WTC11 (cell line): Measurements from ENCODE around the gene UCHL3. TPM values are rescaled to one million over a fixed set of nuclear protein-coding genes. Genes with fewer than 3 reads are reported as not detected.

Source experiments
- ATAC-seq: fragments of 200-7000 bp; cut with Tn5 transposase; 2 replicates; pipeline ENCODE4 v1.10.0; 2021; ENCODE audit warnings: mild to moderate bottlenecking, moderate library complexity
- CTCF ChIA-PET: fragments of 300-600 bp; sonication (Branson Sonifier 250); formaldehyde crosslinking; loops from one replicate; lab custom pipeline; 2021; ENCODE audit warnings: antibody characterized with exemption; lab: Charles Lee
- POLR2A ChIA-PET: fragments of 350-600 bp; sonication (Branson Sonifier 250); formaldehyde crosslinking; loops from one replicate; lab custom pipeline; 2021; ENCODE audit warnings: antibody characterized with exemption; lab: Charles Lee
- DNase-seq: peaks from one replicate; pipeline ENCODE4 v3.0.0; 2021; ENCODE audit warnings: low spot score
- H3K27ac Mint-ChIP-seq: 2 replicates; pipeline ENCODE4 v1.8.0; 2021; ENCODE audit warnings: mixed read lengths
- H3K27me3 Mint-ChIP-seq: 2 replicates; pipeline ENCODE4 v1.8.0; 2021; ENCODE audit warnings: low read depth, mild to moderate bottlenecking, moderate library complexity, mixed read lengths
- H3K36me3 Mint-ChIP-seq: 2 replicates; pipeline ENCODE4 v1.8.0; 2021; ENCODE audit warnings: mixed read lengths
- H3K4me1 Mint-ChIP-seq: 2 replicates; pipeline ENCODE4 v1.8.0; 2022; ENCODE audit warnings: mixed read lengths
- H3K4me3 Mint-ChIP-seq: 2 replicates; pipeline ENCODE4 v1.8.0; 2021; ENCODE audit warnings: mild to moderate bottlenecking, moderate library complexity, mixed read lengths
- H3K9me3 Mint-ChIP-seq: 2 replicates; pipeline ENCODE4 v1.8.0; 2021; ENCODE audit warnings: mixed read lengths
- ATF3 ChIP-seq: sonication (generic); formaldehyde crosslinking; conservative IDR thresholded peaks from 2 replicates; pipeline ENCODE4 v1.8.1; 2022; ENCODE audit warnings: mild to moderate bottlenecking, missing genetic modification reagents
- ATF6 ChIP-seq: sonication (generic); formaldehyde crosslinking; IDR thresholded peaks from 2 replicates; pipeline ENCODE4 v1.8.1; 2023; ENCODE audit warnings: mild to moderate bottlenecking, missing genetic modification reagents
- EMX1 ChIP-seq: fragments of 250-450 bp; sonication (Bioruptor Pico); IDR thresholded peaks from 2 replicates; pipeline ENCODE4 v1.8.0; 2021; ENCODE audit warnings: mild to moderate bottlenecking
- FOXP4 ChIP-seq: sonication (generic); formaldehyde crosslinking; IDR thresholded peaks from 2 replicates; pipeline ENCODE4 v1.8.0; 2022; ENCODE audit warnings: mild to moderate bottlenecking, missing genetic modification reagents
- JUN ChIP-seq: sonication (generic); formaldehyde crosslinking; IDR thresholded peaks from 2 replicates; pipeline ENCODE4 v1.8.0; 2023; ENCODE audit warnings: mild to moderate bottlenecking, missing genetic modification reagents
- MLX ChIP-seq: sonication (generic); formaldehyde crosslinking; IDR thresholded peaks from 2 replicates; pipeline ENCODE4 v1.8.1; 2023; ENCODE audit warnings: mild to moderate bottlenecking, missing genetic modification reagents, moderate library complexity
- NFATC4 ChIP-seq: fragments of 250-450 bp; sonication (Bioruptor Pico); IDR thresholded peaks from 2 replicates; pipeline ENCODE4 v1.9.0; 2021; ENCODE audit warnings: mild to moderate bottlenecking
- OVOL2 ChIP-seq: fragments of 250-450 bp; sonication (Bioruptor Pico); IDR thresholded peaks from 2 replicates; pipeline ENCODE4 v1.9.0; 2021; ENCODE audit warnings: mild to moderate bottlenecking, borderline replicate concordance
- TCF7 ChIP-seq: sonication (generic); formaldehyde crosslinking; IDR thresholded peaks from 2 replicates; pipeline ENCODE4 v1.8.0; 2022; ENCODE audit warnings: mild to moderate bottlenecking, low read depth, missing genetic modification reagents, moderate library complexity
- USF2 ChIP-seq: sonication (generic); formaldehyde crosslinking; IDR thresholded peaks from 2 replicates; pipeline ENCODE4 v1.8.1; 2023; ENCODE audit warnings: mild to moderate bottlenecking, missing genetic modification reagents, moderate library complexity
- ZNF281 ChIP-seq: sonication (generic); formaldehyde crosslinking; IDR thresholded peaks from 2 replicates; pipeline ENCODE4 v1.8.0; 2023; ENCODE audit warnings: mild to moderate bottlenecking, missing genetic modification reagents
- total RNA-seq: library from RNA; stranded (reverse); gene quantifications from 3 replicates; pipeline ENCODE4 v1.2.3, GENCODE V29; 2021
- TF ChIP-seq, protein P1 (sequence below): sonication (generic); formaldehyde crosslinking; IDR thresholded peaks from 2 replicates; pipeline ENCODE4 v1.8.1; 2022; ENCODE audit warnings: missing genetic modification reagents, borderline replicate concordance
- TF ChIP-seq, protein P2 (sequence below): sonication (generic); formaldehyde crosslinking; IDR thresholded peaks from 2 replicates; pipeline ENCODE4 v1.8.0; 2022; ENCODE audit warnings: mild to moderate bottlenecking, missing genetic modification reagents
- TF ChIP-seq, protein P3 (sequence below): fragments of 250-450 bp; sonication (Bioruptor Pico); IDR thresholded peaks from 2 replicates; pipeline ENCODE4 v1.9.0; 2021; ENCODE audit warnings: mild to moderate bottlenecking
- TF ChIP-seq, protein P4 (sequence below): sonication (generic); formaldehyde crosslinking; IDR thresholded peaks from 2 replicates; pipeline ENCODE4 v1.8.1; 2022; ENCODE audit warnings: low read depth, mild to moderate bottlenecking, moderate library complexity, missing genetic modification reagents, borderline replicate concordance

The UCHL3 gene
- total RNA-seq, 1 experiment from 2014 or later, result 46.9 TPM

GRCh38 chr13:75514080-75514995, 35.3 kb upstream of the UCHL3 start (continued):
- TF ChIP-seq USF2 (CRISPR knock-in tag) (no peak), EMX1 (CRISPR knock-in tag) (no peak), OVOL2 (CRISPR knock-in tag) (no peak), ATF6 (CRISPR knock-in tag) (no peak)
- TF ChIP-seq, protein P1, sequence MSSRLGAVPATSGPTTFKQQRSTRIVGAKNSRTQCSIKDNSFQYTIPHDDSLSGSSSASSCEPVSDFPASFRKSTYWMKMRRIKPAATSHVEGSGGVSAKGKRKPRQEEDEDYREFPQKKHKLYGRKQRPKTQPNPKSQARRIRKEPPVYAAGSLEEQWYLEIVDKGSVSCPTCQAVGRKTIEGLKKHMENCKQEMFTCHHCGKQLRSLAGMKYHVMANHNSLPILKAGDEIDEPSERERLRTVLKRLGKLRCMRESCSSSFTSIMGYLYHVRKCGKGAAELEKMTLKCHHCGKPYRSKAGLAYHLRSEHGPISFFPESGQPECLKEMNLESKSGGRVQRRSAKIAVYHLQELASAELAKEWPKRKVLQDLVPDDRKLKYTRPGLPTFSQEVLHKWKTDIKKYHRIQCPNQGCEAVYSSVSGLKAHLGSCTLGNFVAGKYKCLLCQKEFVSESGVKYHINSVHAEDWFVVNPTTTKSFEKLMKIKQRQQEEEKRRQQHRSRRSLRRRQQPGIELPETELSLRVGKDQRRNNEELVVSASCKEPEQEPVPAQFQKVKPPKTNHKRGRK (CRISPR knock-in tag), result no peak
- TF ChIP-seq, protein P2, sequence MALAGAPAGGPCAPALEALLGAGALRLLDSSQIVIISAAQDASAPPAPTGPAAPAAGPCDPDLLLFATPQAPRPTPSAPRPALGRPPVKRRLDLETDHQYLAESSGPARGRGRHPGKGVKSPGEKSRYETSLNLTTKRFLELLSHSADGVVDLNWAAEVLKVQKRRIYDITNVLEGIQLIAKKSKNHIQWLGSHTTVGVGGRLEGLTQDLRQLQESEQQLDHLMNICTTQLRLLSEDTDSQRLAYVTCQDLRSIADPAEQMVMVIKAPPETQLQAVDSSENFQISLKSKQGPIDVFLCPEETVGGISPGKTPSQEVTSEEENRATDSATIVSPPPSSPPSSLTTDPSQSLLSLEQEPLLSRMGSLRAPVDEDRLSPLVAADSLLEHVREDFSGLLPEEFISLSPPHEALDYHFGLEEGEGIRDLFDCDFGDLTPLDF, result no peak
- TF ChIP-seq, all 79 proteins: peak for 0

GRCh38 chr13:75518439-75519088, 31.0 kb upstream of the UCHL3 start:
- H3K36me3 Mint-ChIP-seq, result peaks cover 27% of the 10 kb centered on the region
- H3K4me3 Mint-ChIP-seq, result no peak overlapping the region
- CTCF ChIA-PET, result no interaction called here
- no peak overlapping the region for H3K27ac Mint-ChIP-seq
- DNase-seq (no peak), ATAC-seq (no peak)
- H3K9me3 Mint-ChIP-seq, result peaks cover 53% of the 10 kb centered on the region
- H3K4me1 Mint-ChIP-seq, result no peaks in the 10 kb centered on the region
- POLR2A ChIA-PET, result interaction anchor here (0.6 kb wide), 1 partner anchor 15 kb away, joined by 4 read pairs; no protein-coding TSS in a partner anchor
- TF ChIP-seq ZNF281 (CRISPR knock-in tag) (no peak), EMX1 (CRISPR knock-in tag) (no peak), ATF3 (CRISPR knock-in tag) (no peak)
- no peaks in the 10 kb centered on the region; the same call in 1 of the 2 replicates for H3K27me3 Mint-ChIP-seq

- DNase-seq (no peak), ATAC-seq (no peak)
- H3K4me3 Mint-ChIP-seq, result no peak overlapping the region
- ChIA-PET POLR2A (no interaction called here), CTCF (interaction anchor here (1.0 kb wide), 1 partner anchor 164 kb away, joined by 3 read pairs; no protein-coding TSS in a partner anchor)
- peaks cover 40% of the 10 kb centered on the region for H3K36me3 Mint-ChIP-seq
- H3K27ac Mint-ChIP-seq, result no peak overlapping the region
- H3K27me3 Mint-ChIP-seq, result no peaks in the 10 kb centered on the region; the same call in 1 of the 2 replicates
- H3K4me1 Mint-ChIP-seq, result peaks cover 6% of the 10 kb centered on the region
- TF ChIP-seq, protein P3, sequence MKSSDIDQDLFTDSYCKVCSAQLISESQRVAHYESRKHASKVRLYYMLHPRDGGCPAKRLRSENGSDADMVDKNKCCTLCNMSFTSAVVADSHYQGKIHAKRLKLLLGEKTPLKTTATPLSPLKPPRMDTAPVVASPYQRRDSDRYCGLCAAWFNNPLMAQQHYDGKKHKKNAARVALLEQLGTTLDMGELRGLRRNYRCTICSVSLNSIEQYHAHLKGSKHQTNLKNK, result no peak
- TF ChIP-seq TCF7 (CRISPR knock-in tag), result no peak
- TF ChIP-seq, protein P4, sequence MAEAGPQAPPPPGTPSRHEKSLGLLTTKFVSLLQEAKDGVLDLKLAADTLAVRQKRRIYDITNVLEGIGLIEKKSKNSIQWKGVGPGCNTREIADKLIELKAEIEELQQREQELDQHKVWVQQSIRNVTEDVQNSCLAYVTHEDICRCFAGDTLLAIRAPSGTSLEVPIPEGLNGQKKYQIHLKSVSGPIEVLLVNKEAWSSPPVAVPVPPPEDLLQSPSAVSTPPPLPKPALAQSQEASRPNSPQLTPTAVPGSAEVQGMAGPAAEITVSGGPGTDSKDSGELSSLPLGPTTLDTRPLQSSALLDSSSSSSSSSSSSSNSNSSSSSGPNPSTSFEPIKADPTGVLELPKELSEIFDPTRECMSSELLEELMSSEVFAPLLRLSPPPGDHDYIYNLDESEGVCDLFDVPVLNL (CRISPR knock-in tag), result no peak
- no peak for TF ChIP-seq MLX (CRISPR knock-in tag)
- no peak for TF ChIP-seq NFATC4 (CRISPR knock-in tag)
- no peak for TF ChIP-seq JUN
- no peak for TF ChIP-seq FOXP4 (CRISPR knock-in tag)
- peaks cover 49% of the 10 kb centered on the region for H3K9me3 Mint-ChIP-seq
Measured at GRCh38 chr13:75521956-75522355, 27.6 kb upstream of the UCHL3 start.
